D341Med (cell line): Measurements from ENCODE around the gene SUFU.

ENCODE experiments used
- DNase-seq: peaks from one replicate; pipeline ENCODE4 v3.0.0; 2012; ENCODE audit warnings: low spot score

Gene SUFU

DNA sequence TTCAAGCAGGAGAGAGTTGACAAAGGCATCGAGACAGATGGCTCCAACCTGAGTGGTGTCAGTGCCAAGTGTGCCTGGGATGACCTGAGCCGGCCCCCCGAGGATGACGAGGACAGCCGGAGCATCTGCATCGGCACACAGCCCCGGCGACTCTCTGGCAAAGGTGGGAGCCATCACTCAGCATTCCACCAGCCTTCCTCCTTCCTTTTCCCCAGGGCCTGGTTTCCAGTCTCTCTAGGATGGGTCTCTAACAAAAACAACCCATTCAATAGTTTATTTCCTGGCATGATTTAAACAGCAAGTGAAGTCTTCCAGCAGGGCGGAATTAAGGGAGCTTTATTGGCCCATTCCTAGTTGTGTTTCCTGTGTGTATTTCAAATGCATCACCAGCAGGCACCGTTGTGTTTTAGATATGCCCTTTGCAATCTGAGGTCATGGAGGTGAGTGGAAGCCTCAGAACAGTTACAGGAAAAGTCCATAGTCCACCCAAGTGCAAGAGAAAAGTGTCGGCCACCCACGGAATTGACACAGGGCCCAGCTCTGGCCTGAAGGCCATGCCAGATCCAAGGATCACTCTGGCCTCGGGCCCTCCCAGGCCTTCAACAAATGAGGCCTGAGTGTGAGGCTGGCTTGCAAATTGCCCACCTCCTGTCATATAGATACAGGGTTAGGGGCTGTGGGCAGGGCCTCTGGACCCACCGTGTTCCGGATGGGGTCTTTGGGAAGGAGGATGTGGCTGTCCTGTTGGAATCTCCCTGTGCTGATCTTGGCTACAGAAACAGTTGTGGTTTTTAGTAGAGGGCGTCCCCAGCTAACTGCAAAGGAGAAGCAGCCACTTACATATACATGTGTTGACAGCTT, 93.6 kb downstream of the SUFU start:
- DNase-seq, result no peak

DNA sequence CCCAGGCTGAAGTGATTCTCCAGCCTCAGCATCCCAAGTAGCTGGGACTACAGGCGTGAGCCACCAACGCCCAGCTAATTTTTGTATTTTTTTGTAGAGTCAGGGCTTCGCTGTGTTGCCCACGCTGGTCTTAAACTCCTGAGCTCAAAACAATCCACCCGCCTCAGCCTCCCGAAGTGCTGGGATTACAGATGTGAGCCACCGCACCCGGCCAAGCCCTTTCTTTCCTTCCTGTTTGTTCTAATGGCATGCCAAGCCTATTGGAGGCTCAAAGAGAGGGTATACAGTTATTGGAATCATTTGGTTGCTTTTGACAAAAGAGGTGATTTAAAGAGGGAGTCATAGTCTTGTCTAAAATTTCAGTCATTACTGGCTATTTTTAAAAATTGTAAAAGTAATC, 94.5 kb downstream of the SUFU start:
- no peak for DNase-seq

DNA sequence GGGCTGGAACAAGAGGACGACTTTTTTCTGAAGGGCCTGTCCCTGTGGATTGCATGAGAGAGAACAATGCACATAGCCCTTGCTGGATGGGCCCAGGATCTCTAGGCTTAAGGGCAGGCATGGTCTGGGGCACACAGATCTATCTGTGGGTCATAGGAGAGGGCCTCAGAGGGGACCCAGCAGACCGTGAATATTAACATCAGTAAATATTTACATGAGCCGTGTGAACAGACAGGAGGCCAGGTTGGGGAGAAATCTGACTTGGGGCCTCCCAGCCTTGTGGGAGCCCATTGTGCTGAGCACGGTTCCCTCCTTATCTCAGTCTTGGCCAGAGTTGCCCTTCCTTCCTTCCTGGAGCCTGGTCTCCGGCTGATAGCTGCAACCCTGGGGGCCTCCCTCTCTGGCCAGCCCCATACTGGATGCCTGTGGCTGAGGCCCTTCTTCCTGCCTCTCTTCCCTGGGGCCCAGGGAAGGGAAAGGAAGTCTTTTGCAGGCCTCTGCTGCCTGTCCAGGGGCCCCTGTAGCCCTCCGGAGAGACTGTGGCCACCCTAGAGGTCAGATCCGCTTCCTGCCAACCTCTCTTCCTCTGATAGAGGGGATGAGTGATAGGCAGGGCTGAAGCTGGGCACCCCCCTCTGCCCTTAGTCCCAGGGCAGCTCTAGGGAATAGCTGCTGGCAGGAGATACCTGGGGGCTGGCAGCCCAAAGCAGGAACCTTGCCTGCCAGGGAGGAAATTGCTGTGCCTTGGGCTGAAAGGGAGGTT, 96.0 kb downstream of the SUFU start:
- DNase-seq, result no peak

DNA sequence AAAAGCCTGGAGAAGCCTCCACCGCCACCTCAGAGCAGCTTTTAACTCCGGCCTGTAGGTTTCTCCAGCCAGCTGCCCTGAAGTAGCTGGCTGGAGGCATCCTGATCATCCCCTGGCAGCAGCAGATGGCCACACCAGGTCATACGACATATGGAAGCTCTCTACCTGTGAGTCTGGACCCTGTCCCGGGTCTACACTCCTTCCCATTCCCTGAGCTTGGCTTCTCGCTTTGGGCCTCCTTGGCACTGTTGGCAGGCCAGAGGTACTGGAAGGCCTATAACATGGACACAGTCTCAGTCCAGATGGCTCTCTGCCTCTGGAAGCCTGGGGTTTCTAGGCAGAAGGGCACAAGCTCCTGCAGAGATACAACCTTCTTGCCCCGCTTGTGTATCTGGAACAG, 97.0 kb downstream of the SUFU start:
- DNase-seq, result no peak

DNA sequence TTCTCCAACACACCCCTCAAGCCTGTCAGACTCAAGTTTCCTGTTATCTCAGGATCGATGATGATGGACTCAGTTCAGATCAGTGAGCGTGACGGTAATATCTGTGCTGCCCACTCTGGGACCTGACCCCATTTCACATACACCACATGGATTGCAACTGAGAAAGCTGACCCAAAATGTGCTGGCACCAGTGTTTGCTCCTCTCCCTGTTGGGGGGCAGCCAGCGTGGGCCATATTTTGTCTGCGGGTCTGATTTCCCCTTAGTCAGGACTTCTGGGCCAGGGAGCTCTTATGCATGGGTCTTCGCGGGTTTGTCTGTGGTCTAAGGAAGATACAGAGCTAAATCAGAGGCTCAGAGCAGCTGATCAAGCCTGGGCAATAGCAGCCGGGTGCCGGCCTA, 97.9 kb downstream of the SUFU start:
- no peak for DNase-seq

DNA sequence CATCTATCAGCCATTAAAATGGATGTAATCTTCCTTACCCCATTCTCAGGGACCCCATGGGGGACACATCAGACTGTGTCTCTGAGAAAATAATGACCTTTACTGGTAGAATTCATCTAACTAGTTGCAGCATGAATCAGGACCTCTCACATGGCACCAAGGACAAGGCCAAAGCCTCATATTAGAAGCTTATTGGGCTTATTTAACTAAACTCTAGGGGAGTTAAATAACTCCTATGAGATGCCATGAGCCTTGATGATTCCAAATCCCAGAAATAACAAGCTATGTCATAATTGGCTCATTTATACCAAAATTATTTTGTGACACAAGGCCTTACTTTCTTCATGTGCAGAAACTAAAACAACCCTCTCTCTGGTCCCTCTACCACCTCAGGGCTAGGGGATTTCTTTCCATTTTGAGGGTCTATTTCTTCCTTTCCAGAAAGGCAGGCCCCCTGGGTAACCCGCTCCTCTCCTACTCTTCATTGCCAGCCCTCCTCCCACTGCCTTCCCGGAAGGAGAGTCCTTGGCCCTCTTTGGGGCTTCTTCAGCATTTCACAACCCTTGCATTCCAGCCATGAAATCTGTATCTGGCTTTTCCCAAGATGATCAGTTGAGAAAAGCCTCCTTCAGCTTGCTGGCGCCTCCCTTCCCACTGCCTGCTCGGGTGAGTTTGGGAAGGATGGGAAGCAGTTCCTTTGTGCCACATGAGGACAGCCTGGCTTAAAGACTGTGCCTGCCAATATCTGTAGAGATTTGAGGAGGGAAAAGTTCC, 98.7 kb downstream of the SUFU start:
- no peak for DNase-seq

DNA sequence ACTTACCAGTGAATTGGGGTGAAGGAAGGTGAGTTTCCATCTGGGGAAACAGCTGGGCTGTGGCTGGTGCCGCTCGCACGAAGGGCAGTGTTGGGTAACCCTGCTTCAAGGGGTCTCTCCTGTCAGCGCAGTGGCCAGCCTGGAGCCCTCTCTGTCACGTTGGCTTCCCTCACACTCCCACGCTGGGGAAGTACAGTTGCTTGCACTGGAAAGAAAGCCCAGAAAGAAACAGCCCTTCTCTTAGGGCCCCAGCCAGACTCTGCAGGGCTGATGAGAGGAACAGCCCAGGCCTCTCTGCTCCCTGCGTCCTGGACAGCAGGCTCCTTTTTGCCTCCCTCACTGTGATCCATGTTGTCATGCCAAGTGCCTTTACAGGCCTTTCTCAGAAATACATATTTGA, 100.2 kb downstream of the SUFU start:
- no peak for DNase-seq

DNA sequence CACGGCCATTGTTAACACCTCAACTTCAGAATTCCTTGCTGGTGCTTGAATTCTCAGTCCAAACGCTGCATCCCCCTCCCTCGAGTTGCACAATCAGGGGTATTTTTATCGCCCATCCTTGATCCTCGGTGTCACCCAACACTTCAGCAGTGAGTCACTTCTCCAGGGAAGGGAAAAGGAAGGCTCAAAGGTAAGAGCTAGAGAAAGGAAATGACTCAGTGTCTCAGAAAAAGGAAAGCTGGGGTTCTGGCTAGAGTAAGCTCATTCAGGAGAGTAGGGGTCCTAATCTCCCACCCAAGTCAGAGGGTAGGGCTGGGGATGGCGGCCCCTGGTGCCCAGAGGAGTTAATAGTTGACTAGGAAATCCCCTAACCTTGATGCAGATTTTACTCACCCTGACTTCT, 100.7 kb downstream of the SUFU start:
- no peak for DNase-seq

DNA sequence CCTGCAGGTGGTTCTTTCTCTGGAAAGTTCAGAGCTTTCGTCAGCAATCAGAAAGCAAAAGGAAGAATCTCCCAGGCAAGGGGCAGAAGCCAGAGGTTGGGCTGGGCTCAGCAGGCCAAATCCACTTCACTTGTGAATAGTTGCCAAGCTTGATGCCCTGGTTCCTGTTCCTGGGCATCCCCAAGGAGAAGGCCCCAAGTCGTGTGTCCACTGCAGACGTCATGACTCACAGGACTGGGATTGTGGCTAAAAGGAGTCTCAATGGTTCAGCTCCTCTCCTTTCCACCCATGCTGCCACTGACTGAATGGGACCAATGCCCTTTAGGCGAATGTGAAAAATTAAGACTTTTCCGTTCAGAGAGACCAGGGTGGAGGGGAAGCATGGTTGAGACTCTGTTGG, 101.9 kb downstream of the SUFU start:
- no peak for DNase-seq

DNA sequence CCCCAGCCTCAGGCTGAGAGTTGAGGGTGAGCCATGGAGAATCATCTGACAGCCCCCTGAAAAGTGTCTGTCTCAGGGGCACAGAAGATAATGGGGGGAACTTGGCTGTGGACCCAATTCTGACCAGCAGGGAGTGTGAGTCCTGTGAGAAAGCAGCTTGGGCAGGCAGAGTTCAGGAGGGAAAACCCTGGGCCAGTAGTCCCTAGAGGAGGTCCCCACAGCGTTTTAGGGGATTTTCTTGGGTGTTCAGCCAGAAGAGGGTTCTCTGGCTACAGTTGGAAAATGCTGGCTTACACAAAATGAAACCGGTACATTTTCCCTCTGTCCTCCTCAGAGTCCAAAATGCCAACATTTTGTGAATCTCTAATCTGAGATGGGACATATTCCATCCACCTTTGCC, 104.7 kb downstream of the SUFU start:
- no peak for DNase-seq

DNA sequence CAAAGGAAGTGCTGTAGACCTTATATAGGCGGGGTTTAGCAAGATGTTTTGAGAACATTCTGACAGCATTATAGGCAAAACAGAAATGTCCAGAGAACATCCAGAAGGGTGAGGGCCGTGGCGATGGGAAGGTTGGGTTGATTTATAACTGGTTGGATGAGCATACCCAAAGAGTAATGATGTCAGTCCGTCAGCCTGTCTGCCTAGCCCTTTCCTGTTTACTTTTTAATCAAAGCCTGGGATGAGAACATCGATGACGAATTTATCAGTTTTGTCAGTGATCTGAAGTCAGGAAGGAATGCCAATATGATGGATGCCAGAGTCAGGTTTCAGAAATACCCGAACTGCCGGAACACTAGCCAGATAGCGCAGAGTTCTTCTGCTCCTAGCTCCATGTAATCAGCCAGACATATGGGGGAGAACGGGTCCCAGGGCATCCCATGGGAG, 106.7 kb downstream of the SUFU start:
- no peak for DNase-seq

DNA sequence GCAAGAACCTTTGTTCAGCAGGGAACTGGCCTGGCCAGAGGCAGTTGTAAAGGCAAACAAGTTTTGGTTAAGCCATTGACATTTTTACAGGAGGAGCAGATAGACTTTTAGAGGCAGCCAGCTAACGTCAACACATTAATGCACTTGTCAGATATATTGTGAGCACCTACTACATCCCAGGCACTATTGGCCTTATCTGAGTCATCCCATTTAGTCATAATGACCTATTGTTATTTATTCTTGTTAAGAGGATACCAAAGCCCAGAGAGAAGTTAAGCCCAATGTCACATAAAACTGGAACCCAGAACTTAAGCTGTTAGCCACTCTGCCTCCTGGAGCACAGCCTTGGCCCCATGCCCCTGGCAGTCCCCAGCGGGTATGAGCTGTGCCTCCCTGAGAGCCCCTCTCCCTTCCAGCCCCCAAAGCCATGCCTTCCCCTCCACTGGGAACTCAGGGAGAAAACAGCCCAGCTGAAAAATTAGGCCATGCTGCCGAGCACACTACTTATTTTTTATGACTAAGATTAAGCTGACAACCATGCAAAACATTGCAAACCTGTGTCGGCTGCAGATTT, 107.8 kb downstream of the SUFU start:
- DNase-seq, result no peak

DNA sequence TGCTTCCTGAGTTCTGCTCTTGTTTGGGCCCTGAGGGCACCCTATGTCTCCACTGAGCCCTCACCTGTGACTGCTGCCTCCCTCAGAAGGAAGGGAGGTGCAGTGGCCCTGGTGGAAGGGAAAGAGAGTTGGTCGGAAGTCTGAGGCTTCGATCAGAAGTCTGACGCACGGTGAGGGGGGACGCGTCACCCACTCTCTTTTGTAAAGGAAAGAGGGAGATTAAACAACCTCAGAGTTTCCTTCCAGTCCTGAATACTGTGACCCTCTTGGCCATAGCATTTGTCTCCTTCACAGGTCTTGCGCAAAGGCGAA, 109.1 kb downstream of the SUFU start:
- no peak for DNase-seq

DNA sequence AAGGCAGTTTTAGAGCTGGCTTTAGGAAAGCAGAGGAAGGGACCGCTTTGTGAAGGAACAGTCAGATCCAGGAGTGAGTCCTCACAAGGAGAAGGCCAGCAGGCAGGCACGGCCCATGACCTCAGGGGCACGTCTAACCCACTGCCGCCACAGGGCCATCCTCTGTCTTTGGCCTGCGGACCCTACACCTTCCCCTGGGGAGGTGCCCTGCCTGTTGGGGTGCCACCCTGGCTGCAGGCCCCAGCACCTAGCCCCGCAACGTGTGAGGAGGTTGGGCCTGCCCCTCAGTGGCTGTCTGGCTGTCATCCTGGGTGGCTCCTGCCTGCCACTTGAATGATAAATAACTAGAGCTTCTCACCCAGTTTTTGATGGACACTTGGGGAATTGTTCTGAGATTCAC, 109.5 kb downstream of the SUFU start:
- no peak for DNase-seq

DNA sequence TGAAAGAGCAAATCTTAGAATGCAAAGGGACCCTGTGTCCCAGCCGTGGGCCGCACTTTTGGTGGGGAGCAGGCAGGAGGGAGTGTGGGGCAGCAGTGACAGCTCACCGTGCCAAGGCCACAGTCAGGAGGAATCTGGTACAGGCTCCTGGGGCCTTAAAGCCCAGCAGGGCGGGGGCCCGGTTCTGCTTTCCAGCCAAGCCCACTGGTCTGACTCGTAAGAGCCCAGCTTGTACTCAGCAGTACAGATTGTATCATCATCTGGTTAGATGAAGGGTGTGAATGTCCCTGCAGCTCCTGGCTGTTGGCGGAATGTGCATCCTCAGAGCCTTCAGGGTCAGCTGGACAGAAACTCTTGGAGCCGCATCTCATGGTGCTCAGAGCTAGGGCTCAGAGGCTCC, 110.0 kb downstream of the SUFU start:
- no peak for DNase-seq

DNA sequence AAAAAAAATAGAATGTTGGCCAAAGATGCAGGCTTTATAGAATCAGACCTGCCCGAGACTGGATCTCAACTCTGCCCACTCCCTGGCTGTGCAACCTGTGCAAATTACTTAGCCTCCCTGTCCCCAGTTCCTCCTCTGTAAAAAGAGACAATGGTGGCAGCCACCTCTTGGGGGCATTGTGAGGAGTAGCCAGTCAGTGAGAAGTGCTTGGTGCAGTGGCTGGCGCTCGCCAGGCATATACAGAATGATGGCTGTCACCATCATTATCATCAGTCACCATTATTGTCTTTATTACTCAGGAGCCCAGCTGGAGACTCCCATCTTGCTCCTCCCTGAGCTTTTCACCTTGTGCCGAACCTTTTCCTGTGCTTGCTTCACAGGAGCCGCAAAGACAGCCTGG, 111.1 kb downstream of the SUFU start:
- DNase-seq, result no peak

DNA sequence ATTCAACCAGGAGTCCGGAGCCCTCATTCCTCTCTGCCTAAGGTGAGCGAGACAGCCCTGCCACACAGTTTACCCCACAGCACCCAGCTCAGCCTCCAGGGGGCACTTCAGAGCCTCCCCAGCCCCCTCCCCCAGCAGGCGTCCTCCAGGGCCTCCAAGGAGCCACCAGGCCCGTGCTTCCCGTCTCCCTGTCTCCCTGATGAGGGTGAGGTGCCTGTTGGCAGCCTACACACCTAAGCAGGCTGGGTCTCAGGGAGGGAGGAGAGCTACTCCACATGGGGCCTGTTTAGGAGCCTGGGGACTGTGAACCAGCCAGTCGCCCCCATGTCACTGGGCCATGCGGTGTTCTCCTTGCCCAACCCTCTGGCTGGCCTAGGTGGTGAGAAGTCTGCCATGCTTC, 111.6 kb downstream of the SUFU start:
- DNase-seq, result peak; percentile 50

DNA sequence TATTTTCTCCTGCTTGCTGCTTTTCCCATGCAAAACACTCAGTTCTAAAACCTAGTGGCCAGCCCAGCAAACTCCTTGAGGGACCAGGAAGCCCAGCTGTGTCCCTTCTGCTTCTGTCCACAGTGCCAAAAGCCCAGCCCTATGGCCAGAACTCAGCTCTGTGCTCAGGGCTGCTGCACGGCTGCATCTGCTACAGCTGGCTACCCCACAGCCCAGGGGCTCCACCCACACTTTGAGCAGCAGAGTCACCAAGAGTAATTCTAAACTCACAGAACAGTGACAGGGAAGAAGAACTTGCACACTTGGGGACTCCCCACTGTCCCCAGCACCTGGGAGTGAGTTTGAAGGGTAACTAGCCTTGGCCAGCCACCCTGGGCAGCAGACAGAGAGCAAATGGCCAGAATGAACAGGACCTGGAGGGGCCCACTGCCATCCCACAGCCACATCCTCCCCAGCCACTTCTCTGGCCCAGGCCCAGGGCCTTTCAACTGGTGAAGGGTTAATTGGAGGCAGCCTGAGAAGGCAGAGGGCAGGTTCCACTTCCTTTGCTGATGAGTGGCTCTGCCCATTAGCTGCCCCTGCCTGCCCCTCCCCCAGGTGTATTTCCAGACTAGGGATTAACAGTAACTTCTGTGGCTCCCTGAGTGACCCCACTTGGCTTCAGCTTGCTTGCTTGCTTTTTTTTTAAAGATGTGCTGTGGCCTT, 112.4 kb downstream of the SUFU start:
- DNase-seq, result no peak

DNA sequence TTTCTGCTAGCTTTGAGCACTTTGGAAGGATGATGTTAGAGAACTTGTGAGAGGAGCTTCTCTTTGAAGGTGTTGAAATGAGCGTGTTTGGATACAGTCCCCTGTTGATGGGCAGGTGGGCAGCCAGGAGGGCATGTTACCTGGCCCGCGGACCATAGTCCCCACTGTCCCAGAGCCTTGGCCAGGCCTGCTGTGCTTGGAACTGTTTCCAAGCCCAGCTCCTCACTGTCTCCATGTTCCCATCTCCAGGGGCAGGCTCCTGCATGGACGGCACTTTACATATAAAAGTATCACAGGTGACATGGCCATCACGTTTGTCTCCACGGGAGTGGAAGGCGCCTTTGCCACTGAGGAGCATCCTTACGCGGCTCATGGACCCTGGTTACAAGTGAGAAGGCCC, 113.3 kb downstream of the SUFU start:
- no peak for DNase-seq

DNA sequence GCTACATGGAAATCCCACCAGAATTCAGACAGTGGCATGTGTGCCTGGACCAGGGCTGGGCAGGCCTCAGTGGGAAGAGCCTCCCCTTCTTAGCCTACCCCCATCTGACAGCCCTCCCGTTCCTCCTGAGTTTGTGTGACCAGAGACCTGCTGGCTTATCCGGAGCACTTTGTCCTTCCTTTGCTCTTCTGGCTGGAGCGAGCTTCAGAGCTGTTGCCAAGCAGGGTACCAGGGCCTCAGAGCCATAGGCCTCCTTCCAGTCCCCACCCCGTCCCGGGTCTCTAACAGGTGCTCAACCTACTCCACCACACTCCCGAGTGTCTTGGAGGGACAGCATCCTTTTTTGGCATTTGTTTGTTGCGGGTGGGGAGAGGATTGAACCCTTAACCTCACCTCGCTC, 114.0 kb downstream of the SUFU start:
- DNase-seq, result no peak

DNA sequence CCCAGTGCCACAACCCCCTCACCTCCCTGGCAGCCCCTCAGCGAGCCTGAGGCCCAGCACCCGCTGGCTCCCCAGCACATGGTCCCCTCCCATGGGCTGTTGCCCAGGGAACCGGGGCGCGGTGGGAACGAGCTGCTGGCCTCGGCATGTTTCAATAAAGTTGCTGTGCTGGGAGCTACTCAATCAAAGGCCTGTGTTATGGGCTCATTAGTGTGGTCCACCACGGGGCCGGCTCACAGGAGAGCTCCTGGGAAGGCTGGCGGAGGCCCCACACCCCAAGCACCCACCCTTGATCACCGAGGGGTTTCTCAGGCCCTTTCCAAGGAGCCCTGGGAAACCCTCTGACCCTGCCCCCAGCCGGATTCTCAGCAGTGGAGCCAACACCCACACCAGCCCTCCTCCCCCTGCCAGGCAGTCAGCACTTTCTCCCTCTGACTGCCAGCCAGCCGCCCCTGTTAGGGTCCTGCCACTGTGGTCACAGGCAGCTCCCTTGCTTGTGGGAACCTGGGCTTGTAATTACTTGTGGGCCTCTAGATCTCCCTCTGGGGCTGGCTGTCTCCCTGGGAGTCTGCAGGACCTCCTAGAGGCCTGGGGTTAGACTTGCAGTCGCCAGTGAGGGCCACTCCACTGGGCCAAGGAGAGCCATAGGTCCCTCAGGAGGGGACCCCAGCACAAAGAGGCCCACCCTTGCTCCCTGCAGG, 115.7 kb downstream of the SUFU start:
- DNase-seq, result no peak
